ENCODE measurements around the gene GRAMD1B. TPM values are rescaled to one million over a fixed set of nuclear protein-coding genes. Genes with fewer than 3 reads are reported as not detected.

The GRAMD1B gene
- total RNA-seq, 4 donors from 2014 or later, result 2.2 to 4.0 (median 3.5) TPM

DNA sequence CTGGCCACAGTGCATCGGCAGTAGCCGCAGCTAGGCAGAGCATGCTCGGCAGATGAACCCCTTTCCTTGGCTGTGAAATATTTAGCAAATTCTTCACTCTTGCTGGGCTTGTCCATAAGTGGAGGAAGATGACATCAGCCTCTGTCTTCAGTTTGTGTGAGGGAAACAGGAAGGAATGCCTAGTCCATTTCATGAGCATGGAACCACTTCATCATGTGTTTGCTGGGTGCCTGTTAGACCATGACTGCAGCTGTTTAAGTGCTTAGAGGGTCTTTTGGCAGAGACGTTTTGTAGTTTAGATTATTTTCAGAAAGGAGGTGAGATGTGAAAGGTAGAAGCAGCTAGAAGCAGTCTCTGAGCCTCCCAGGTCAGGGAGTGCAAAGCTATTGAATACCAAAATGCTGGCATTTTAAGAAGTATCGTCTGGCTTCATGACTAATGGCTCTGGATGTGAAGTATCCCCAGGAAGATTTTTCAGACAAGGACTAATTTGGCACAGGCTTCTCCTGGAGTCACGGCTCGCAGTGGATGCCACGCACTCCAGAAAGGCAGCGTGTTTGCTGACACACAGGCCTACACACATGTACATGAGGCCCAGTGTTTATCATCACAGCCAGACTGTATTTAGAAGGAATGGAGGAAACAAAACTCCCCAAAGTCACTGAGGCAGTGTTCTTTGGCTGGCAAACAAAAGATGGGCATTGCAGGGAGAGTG, 43.1 kb upstream of the GRAMD1B start:
- Histone ChIP-seq H3K4me3 (no peak overlapping the region), H3K9me3 (no peaks in the 10 kb centered on the region)
- 78% methylated on average over 9 of the region's 9 CpGs for WGBS

DNA sequence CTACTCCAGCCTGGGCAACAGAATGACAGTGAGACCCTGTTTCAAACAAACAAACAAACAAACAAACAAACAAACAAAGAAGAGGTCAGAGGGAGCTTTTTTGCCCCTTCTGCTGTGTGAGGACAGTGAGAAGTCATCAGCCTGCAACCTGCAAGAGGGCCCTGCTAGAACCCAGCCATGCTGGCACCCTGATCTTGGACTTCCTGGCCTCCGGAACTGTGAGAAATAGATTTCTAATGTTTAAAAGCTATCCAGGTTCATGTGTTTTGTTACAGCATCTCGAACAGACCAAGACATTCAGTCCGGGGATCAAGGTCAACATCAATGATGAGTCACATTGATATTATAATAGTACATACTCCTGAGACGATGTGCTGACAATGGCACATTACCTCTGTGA, 41.4 kb upstream of the GRAMD1B start:
- Histone ChIP-seq H3K27me3 (no peaks in the 10 kb centered on the region), H3K4me3 (no peak overlapping the region), H3K9me3 (no peaks in the 10 kb centered on the region), H3K4me1 (peaks cover 0 to 3% (median 0%) of the 10 kb centered on the region in 4 donors), H3K27ac (replicated peaks in 1 of 4) (no peak overlapping the region), H3K36me3 (no peaks in the 10 kb centered on the region)
- 98% methylated on average over 4 of the region's 4 CpGs for WGBS
- DNase-seq (ENCODE audit: extremely low spot score), result peak; percentile 77
- TF ChIP-seq POLR2AphosphoS5 (IDR thresholded peaks at IDR 0.05) (no peak), EP300 (IDR thresholded peaks at IDR 0.05) (no peak), POLR2A (IDR thresholded peaks at IDR 0.05; ENCODE audit: low read depth) (no peak)
- TF ChIP-seq, protein P1, sequence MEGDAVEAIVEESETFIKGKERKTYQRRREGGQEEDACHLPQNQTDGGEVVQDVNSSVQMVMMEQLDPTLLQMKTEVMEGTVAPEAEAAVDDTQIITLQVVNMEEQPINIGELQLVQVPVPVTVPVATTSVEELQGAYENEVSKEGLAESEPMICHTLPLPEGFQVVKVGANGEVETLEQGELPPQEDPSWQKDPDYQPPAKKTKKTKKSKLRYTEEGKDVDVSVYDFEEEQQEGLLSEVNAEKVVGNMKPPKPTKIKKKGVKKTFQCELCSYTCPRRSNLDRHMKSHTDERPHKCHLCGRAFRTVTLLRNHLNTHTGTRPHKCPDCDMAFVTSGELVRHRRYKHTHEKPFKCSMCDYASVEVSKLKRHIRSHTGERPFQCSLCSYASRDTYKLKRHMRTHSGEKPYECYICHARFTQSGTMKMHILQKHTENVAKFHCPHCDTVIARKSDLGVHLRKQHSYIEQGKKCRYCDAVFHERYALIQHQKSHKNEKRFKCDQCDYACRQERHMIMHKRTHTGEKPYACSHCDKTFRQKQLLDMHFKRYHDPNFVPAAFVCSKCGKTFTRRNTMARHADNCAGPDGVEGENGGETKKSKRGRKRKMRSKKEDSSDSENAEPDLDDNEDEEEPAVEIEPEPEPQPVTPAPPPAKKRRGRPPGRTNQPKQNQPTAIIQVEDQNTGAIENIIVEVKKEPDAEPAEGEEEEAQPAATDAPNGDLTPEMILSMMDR (IDR thresholded peaks at IDR 0.05), result no peak
- intact Hi-C loops (cut with DNase I), result no loop called here

More for the DNA sequence above, 43.1 kb upstream of the GRAMD1B start:
- TF ChIP-seq EP300 (IDR thresholded peaks at IDR 0.05) (no peak), POLR2AphosphoS5 (IDR thresholded peaks at IDR 0.05) (no peak), POLR2A (IDR thresholded peaks at IDR 0.05; ENCODE audit: low read depth) (no peak)
- TF ChIP-seq, protein P1 (IDR thresholded peaks at IDR 0.05), result no peak
- intact Hi-C loops (cut with DNase I), result no loop called here
- H3K27me3 ChIP-seq, result no peaks in the 10 kb centered on the region
- peak; percentile 68 for DNase-seq (ENCODE audit: extremely low spot score)
- H3K27ac ChIP-seq (replicated peaks in 1 of 4), result no peak overlapping the region
- H3K36me3 ChIP-seq, result no peaks in the 10 kb centered on the region
- peaks cover 0 to 3% (median 0%) of the 10 kb centered on the region in 4 donors for H3K4me1 ChIP-seq

DNA sequence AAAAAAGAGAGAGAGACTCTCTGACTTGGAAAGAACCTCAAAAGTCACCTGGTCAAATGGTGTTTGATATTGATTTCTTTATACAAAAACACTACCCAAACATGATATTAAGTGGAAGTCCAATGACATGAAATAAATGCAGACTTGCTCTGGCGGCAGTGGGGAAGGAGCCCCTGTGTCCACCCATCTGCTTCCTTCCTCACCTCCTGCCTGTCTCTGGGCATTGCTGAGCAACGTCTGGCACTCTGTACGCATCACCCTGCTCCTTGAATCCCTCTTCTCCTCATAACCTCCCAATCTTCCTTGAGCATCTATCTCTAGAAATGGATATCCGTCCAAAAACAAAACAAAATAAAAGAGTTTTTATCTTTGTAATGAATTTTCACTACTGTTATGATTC, 39.9 kb upstream of the GRAMD1B start:
- Histone ChIP-seq H3K27ac (replicated peaks in 1 of 4) (no peak overlapping the region), H3K4me1 (peaks cover 0 to 3% (median 0%) of the 10 kb centered on the region in 4 donors), H3K4me3 (no peak overlapping the region), H3K36me3 (no peaks in the 10 kb centered on the region), H3K9me3 (no peaks in the 10 kb centered on the region), H3K27me3 (no peaks in the 10 kb centered on the region)
- no peak for DNase-seq (ENCODE audit: extremely low spot score)
- no peak for TF ChIP-seq POLR2A (IDR thresholded peaks at IDR 0.05; ENCODE audit: low read depth)
- TF ChIP-seq, protein P1 (IDR thresholded peaks at IDR 0.05), result no peak
- no peak for TF ChIP-seq POLR2AphosphoS5 (IDR thresholded peaks at IDR 0.05)
- TF ChIP-seq EP300 (IDR thresholded peaks at IDR 0.05), result no peak
- WGBS, result 79% methylated on average over 4 of the region's 4 CpGs
- intact Hi-C loops (cut with DNase I), result no loop called here

DNA sequence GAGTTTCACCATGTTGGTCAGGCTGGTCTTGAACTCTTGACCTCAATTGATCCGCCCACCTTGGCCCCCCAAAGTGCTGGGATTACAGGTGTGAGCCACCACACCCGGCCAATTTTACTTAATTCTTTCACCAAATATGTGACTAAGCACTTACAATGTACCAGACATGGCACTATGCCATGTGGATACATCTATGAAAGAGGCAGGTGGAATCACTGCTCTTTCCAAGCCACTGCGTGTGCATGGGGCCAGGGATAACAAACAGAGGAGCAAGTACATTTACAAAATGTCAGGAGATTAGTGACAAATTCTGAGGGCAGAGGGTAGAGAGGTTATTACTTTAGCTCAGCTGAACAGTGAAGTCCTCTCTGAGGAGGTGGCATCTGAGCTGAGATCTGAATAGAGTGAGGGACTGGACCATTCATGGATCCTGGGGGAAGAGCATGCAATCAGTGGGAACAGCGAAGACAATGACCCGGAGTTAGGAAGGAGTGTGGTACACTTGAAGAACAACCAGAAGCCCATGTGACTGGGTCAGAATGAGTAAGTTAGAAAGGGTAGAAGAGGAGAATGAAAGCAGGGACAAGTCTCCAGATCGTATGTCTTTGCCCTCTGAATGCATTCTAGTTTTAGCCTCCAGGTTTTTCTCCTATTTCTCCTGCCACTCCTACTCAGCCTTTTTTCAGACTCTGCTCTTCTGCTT, 38.3 kb upstream of the GRAMD1B start:
- WGBS, result 93% methylated on average over 6 of the region's 6 CpGs
- TF ChIP-seq, protein P1 (IDR thresholded peaks at IDR 0.05), result no peak
- TF ChIP-seq POLR2AphosphoS5 (IDR thresholded peaks at IDR 0.05) (no peak), EP300 (IDR thresholded peaks at IDR 0.05) (no peak), POLR2A (IDR thresholded peaks at IDR 0.05; ENCODE audit: low read depth) (no peak)
- H3K4me1 ChIP-seq, result peaks cover 0 to 3% (median 0%) of the 10 kb centered on the region in 4 donors
- no peak overlapping the region for H3K4me3 ChIP-seq
- no peaks in the 10 kb centered on the region for H3K27me3 ChIP-seq
- no peaks in the 10 kb centered on the region for H3K9me3 ChIP-seq
- H3K36me3 ChIP-seq, result no peaks in the 10 kb centered on the region
- no peak for DNase-seq (ENCODE audit: extremely low spot score)
- no peak overlapping the region for H3K27ac ChIP-seq (replicated peaks in 1 of 4)
- intact Hi-C loops (cut with DNase I), result no loop called here
